Measurements from ENCODE around the gene CPN2.

- TF ChIP-seq, protein P1, sequence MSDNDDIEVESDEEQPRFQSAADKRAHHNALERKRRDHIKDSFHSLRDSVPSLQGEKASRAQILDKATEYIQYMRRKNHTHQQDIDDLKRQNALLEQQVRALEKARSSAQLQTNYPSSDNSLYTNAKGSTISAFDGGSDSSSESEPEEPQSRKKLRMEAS (IDR thresholded peaks at IDR 0.05): no peak
- TF ChIP-seq, protein P2, sequence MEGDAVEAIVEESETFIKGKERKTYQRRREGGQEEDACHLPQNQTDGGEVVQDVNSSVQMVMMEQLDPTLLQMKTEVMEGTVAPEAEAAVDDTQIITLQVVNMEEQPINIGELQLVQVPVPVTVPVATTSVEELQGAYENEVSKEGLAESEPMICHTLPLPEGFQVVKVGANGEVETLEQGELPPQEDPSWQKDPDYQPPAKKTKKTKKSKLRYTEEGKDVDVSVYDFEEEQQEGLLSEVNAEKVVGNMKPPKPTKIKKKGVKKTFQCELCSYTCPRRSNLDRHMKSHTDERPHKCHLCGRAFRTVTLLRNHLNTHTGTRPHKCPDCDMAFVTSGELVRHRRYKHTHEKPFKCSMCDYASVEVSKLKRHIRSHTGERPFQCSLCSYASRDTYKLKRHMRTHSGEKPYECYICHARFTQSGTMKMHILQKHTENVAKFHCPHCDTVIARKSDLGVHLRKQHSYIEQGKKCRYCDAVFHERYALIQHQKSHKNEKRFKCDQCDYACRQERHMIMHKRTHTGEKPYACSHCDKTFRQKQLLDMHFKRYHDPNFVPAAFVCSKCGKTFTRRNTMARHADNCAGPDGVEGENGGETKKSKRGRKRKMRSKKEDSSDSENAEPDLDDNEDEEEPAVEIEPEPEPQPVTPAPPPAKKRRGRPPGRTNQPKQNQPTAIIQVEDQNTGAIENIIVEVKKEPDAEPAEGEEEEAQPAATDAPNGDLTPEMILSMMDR (IDR thresholded peaks at IDR 0.05): 0 out of 3 replicates have a peak, but pooled peaks have one; percentile 10
- no peak for TF ChIP-seq EP300 (IDR thresholded peaks at IDR 0.05)
- TF ChIP-seq USF2 (IDR thresholded peaks at IDR 0.05): no peak
- TF ChIP-seq POLR2A (IDR thresholded peaks at IDR 0.05; ENCODE audit: low read length): no peak
- peak in 1 of 2 experiments; percentile 25; a peak in 1 of 5 replicates for TF ChIP-seq RAD21 (conservative IDR thresholded peaks at IDR 0.05 in 1 of 2, IDR thresholded peaks at IDR 0.05 in 1 of 2)
- no peak for TF ChIP-seq ZC3H11A (IDR thresholded peaks at IDR 0.05)
- no peak for TF ChIP-seq RNF2 (IDR thresholded peaks at IDR 0.05; ENCODE audit: borderline replicate concordance, low read depth)
- TF ChIP-seq JUNB (IDR thresholded peaks at IDR 0.05): no peak
- TF ChIP-seq NFE2L2 (conservative IDR thresholded peaks at IDR 0.05; ENCODE audit: low read length): no peak
These were observed 18.6 kb upstream of the CPN2 start, which contains the start of gene LRRC15 for GRCh38 chr3:194369522-194370279.
